Spleen (tissue), 11 donors: ENCODE results near the gene IDS. TPM values are rescaled to one million over a fixed set of nuclear protein-coding genes. Genes with fewer than 3 reads are reported as not detected.

Experiments used
- DNase-seq: peaks from one replicate; pipeline ENCODE4 v3.0.0-alpha.2; 2020
- H3K27ac ChIP-seq, 8 donors: fragments of 200-600 bp; sonication (generic) in 7 of 8; 1 replicate in 4 of 8; 2 replicates in 4 of 8; pipeline versions ENCODE4 v1.5.0 to v1.8.0; 2016 to 2021; ENCODE audit warnings: inconsistent platforms in 4 of 8, mild to moderate bottlenecking in 4 of 8, moderate library complexity in 1 of 8
- H3K27me3 ChIP-seq, 7 donors: fragments of 200-600 bp; sonication (generic) in 6 of 7; replicated peaks in 1 of 7; 1 replicate in 4 of 7; 2 replicates in 3 of 7; pipeline versions ENCODE4 v1.5.0 to v1.8.0; 2016 to 2021; ENCODE audit warnings: inconsistent platforms in 3 of 7, mild to moderate bottlenecking in 1 of 7
- H3K36me3 ChIP-seq, 6 donors: fragments of 200-600 bp; sonication (generic) in 5 of 6; 1 replicate in 4 of 6; 2 replicates in 2 of 6; pipeline versions ENCODE4 v1.5.0 to v1.8.0; 2016 to 2021; ENCODE audit warnings: inconsistent platforms in 2 of 6
- H3K4me1 ChIP-seq, 6 donors: fragments of 200-600 bp; sonication (generic) in 5 of 6; 1 replicate in 3 of 6; 2 replicates in 3 of 6; pipeline versions ENCODE4 v1.5.0 to v1.8.0; 2016 to 2021; ENCODE audit warnings: inconsistent platforms in 3 of 6
- H3K4me3 ChIP-seq, 8 donors: fragments of 200-600 bp; sonication (generic) in 7 of 8; 1 replicate in 4 of 8; 2 replicates in 4 of 8; pipeline versions ENCODE4 v1.5.0 to v1.8.0; 2016 to 2021; ENCODE audit warnings: inconsistent platforms in 4 of 8, mild to moderate bottlenecking in 4 of 8, moderate library complexity in 2 of 8
- H3K9me3 ChIP-seq, 8 donors: fragments of 200-600 bp; sonication (generic) in 7 of 8; 1 replicate in 4 of 8; 2 replicates in 4 of 8; pipeline versions ENCODE4 v1.5.0 to v1.8.0; 2016 to 2021; ENCODE audit warnings: inconsistent platforms in 4 of 8
- CTCF ChIP-seq, 11 experiments: fragments of 200-600 bp in 7 of 11; fragments of 450-650 bp in 4 of 11; sonication (generic) in 4 of 11; IDR thresholded peaks in 8 of 11; conservative IDR thresholded peaks in 3 of 11; 1 replicate in 7 of 11; 2 replicates in 4 of 11; pipeline versions ENCODE4 v1.4.0 to v1.8.0; 2016 to 2021; ENCODE audit warnings: antibody characterized with exemption in 11 of 11, inconsistent platforms in 4 of 11, mild to moderate bottlenecking in 1 of 11
- POLR2A ChIP-seq, 3 donors: fragments of 450-650 bp; IDR thresholded peaks; one replicate each; pipeline ENCODE4 v1.5.1; 2017; ENCODE audit warnings: antibody characterized with exemption in 3 of 3, mild to moderate bottlenecking in 1 of 3
- POLR2AphosphoS5 ChIP-seq, 3 donors: sonication (generic); formaldehyde crosslinking; IDR thresholded peaks; one replicate each; pipeline ENCODE4 v1.5.1; 2017; ENCODE audit warnings: antibody characterized with exemption in 3 of 3
- WGBS, 5 donors: extraction: QIAGEN DNeasy Blood & Tissue Kit in 3 of 5; methylation state at CpG; one replicate each; pipeline versions ENCODE4 v1.1.5 to v1.1.7; 2013 to 2018; 5-methylcytosine and 5-hydroxymethylcytosine counted together
- intact Hi-C: fragments of 100-400 bp; cut with DNase I; formaldehyde crosslinking; loops from one replicate; pipeline ENCODE4 v1.15.0; 2023; ENCODE audit warnings: low total_unique reads
- polyA plus RNA-seq, 3 donors: library from polyadenylated mRNA; stranded (reverse); fragments of 200-250 nt; gene quantifications; one replicate each; pipeline ENCODE4 v1.2.1, GENCODE V29; 2013
- total RNA-seq, 7 donors: library from RNA; depleted of rRNA in 3 of 7; stranded (reverse); fragments of >200 nt in 3 of 7; fragmentation: NEBNext Ultra II Directional in 4 of 7; extraction: Animal tissue kit (Norgen Biotek cat#: 25700) in 4 of 7; gene quantifications; one replicate each; pipeline versions ENCODE4 v1.1.0 to v1.2.1, GENCODE V29; 2016 to 2021
- donor health status: healthy with polysubstance abuse.
- donor health status: DM: no; HTN: no; CAD: no; lungs with moderate emphysema.
- donor health status: DM: no; HTN: no; CAD: no.
- donor health status: Bipolar disorder and iron deficiency.
- donor health status: healthy.
- donor health status: DM: no; HTN: no; CAD: no.
- donor health status: DM: yes; HTN: yes; CAD: no.

Gene IDS
- total and polyA plus RNA-seq, 10 donors = 22.4 to 114 (median 83.5) TPM

- H3K4me1 ChIP-seq = no peaks in the 10 kb centered on the region
- H3K27ac ChIP-seq = no peak overlapping the region
- TF ChIP-seq CTCF (IDR thresholded peaks at IDR 0.05 in 8 of 11, conservative IDR thresholded peaks at IDR 0.05 in 3 of 11) (no peak), POLR2AphosphoS5 (IDR thresholded peaks at IDR 0.05) (no peak), POLR2A (IDR thresholded peaks at IDR 0.05) (no peak)
- 66 to 75% (median 72%) methylated on average over 6 of the region's 6 CpGs for WGBS, 5 donors
- H3K4me3 ChIP-seq = no peak overlapping the region
- no peaks in the 10 kb centered on the region for H3K27me3 ChIP-seq
- intact Hi-C loops = no loop called here
- no peak for DNase-seq
- no peaks in the 10 kb centered on the region for H3K9me3 ChIP-seq
- peaks cover 0 to 90% (median 59%) of the 10 kb centered on the region in 6 donors for H3K36me3 ChIP-seq
Measured at GRCh38 chrX:149487292-149487691, 17.8 kb downstream of the IDS start.

GRCh38 chrX:149476513-149476912 lies 28.6 kb downstream of the IDS start:
- Histone ChIP-seq H3K4me1 (no peaks in the 10 kb centered on the region), H3K27ac (no peak overlapping the region), H3K36me3 (peaks cover 0 to 42% (median 0%) of the 10 kb centered on the region in 6 donors), H3K9me3 (no peaks in the 10 kb centered on the region), H3K4me3 (no peak overlapping the region), H3K27me3 (no peaks in the 10 kb centered on the region)
- intact Hi-C loops = loop anchor here (10.0 kb wide), 1 partner anchor 1432 kb away; no protein-coding TSS in a partner anchor
- no peak for TF ChIP-seq POLR2AphosphoS5 (IDR thresholded peaks at IDR 0.05)
- TF ChIP-seq CTCF (IDR thresholded peaks at IDR 0.05 in 8 of 11, conservative IDR thresholded peaks at IDR 0.05 in 3 of 11) = no peak
- no peak for TF ChIP-seq POLR2A (IDR thresholded peaks at IDR 0.05)
- 77 to 100% (median 96%) methylated on average over 1 to 2 of the region's 2 CpGs for WGBS, 5 donors
- no peak for DNase-seq

- Histone ChIP-seq H3K27me3 (peaks cover 0 to 4% (median 0%) of the 10 kb centered on the region in 7 donors), H3K27ac (no peak overlapping the region), H3K9me3 (no peaks in the 10 kb centered on the region), H3K4me3 (no peak overlapping the region), H3K4me1 (peaks cover 0 to 8% (median 0%) of the 10 kb centered on the region in 6 donors), H3K36me3 (peaks cover 0 to 17% (median 0%) of the 10 kb centered on the region in 6 donors)
- no peak for DNase-seq
- TF ChIP-seq POLR2A (IDR thresholded peaks at IDR 0.05) (no peak), CTCF (IDR thresholded peaks at IDR 0.05 in 8 of 11, conservative IDR thresholded peaks at IDR 0.05 in 3 of 11) (no peak), POLR2AphosphoS5 (IDR thresholded peaks at IDR 0.05) (no peak)
- intact Hi-C loops = loop anchor here (10.0 kb wide), 1 partner anchor 1429 kb away; no protein-coding TSS in a partner anchor
- 8 to 45% (median 17%) methylated on average over 1 of the region's 1 CpG for WGBS, 5 donors
Measured at GRCh38 chrX:149473966-149474365, 31.1 kb downstream of the IDS start.

GRCh38 chrX:149473092-149473491 lies 32.0 kb downstream of the IDS start:
- DNase-seq = no peak
- H3K27me3 ChIP-seq = peaks cover 0 to 4% (median 0%) of the 10 kb centered on the region in 7 donors
- peaks cover 0 to 8% (median 0%) of the 10 kb centered on the region in 6 donors for H3K36me3 ChIP-seq
- H3K4me1 ChIP-seq = peaks cover 0 to 8% (median 0%) of the 10 kb centered on the region in 6 donors
- no peak overlapping the region for H3K4me3 ChIP-seq
- no peaks in the 10 kb centered on the region for H3K9me3 ChIP-seq
- TF ChIP-seq POLR2AphosphoS5 (IDR thresholded peaks at IDR 0.05) (no peak), POLR2A (IDR thresholded peaks at IDR 0.05) (no peak), CTCF (IDR thresholded peaks at IDR 0.05 in 8 of 11, conservative IDR thresholded peaks at IDR 0.05 in 3 of 11) (no peak)
- H3K27ac ChIP-seq = no peak overlapping the region
- 87 to 100% (median 100%) methylated on average over 1 of the region's 1 CpG for WGBS, 5 donors
- intact Hi-C loops = loop anchor here (10.0 kb wide), 1 partner anchor 1428 kb away; no protein-coding TSS in a partner anchor
